ENCODE data around the gene ADCY10. TPM values are rescaled to one million over a fixed set of nuclear protein-coding genes. Genes with fewer than 3 reads are reported as not detected.

Gene ADCY10
- total and polyA plus RNA-seq, 2 of the 8 experiments (the other 6 are each of a cell fraction or from before 2014, with no cell fraction given): 0.02 TPM; not detected in 1

DNA sequence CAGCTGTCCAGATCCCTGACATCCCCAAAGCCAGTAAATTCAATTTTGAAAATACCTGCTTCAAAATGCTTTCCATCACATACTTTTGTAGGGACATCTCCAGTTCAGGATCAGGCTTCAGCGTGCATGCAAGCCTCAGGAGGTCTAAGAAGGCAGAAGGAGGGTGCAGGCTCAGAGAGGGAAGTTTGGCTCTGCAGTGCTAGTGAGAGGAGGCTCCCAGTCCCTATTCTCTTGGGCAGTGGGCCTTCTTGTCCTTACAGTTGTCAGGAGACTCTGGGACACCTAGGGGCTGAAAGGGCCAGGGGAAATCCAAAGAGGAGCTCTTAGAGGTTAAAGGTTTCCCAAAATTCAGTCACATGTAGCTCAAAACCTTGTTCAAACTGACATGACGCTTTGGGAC is 20.1 kb downstream of the ADCY10 start:
- Histone ChIP-seq H2BK15ac (ENCODE audit: low read length) (no peak overlapping the region), H3K9me3 (ENCODE audit: insufficient read depth in 2 of 2, low read depth in 1 of 2, low read length in 1 of 2) (no peaks in the 10 kb centered on the region; a peak in 1 of 4 replicates), H3K27ac (ENCODE audit: low read depth, low read length) (no peak overlapping the region), H3K4me2 (ENCODE audit: insufficient read depth in 1 of 2, low read depth in 2 of 2, low read length in 2 of 2) (no peak overlapping the region), H3K4me3 (ENCODE audit: extremely low read depth in 1 of 4, insufficient read depth in 2 of 4, low read depth in 3 of 4, low read length in 4 of 4) (no peak overlapping the region), H3K56ac (replicated peaks; ENCODE audit: insufficient read length, low read depth, low read length) (no peak overlapping the region), H3K79me1 (ENCODE audit: low read depth, low read length) (no peaks in the 10 kb centered on the region), H2BK5ac (ENCODE audit: low read depth, low read length) (no peak overlapping the region), H3K14ac (ENCODE audit: insufficient read length) (no peak overlapping the region), H2BK20ac (ENCODE audit: low read length) (no peak overlapping the region), H2AFZ (ENCODE audit: low read length) (no peak overlapping the region), H4K91ac (replicated peaks; ENCODE audit: insufficient read length, low read length) (no peak overlapping the region), H2BK12ac (ENCODE audit: low read depth, low read length) (no peak overlapping the region), H4K20me1 (replicated peaks in 1 of 2; ENCODE audit: control insufficient read depth in 1 of 2, insufficient read depth in 2 of 2, low read length in 2 of 2) (no peaks in the 10 kb centered on the region), H3K9ac (replicated peaks in 1 of 4; ENCODE audit: extremely low read depth in 1 of 4, low read depth in 3 of 4, low read length in 3 of 4) (no peak overlapping the region), H3K18ac (ENCODE audit: extremely low read depth, low read length) (no peak overlapping the region), H2AK5ac (ENCODE audit: low read depth, low read length) (no peak overlapping the region), H2BK120ac (replicated peaks; ENCODE audit: low read depth, low read length) (no peak overlapping the region), H3K27me3 (replicated peaks in 1 of 4; ENCODE audit: control insufficient read depth in 3 of 4, extremely low read depth in 1 of 4, insufficient read depth in 3 of 4, low read length in 3 of 4) (no peaks in the 10 kb centered on the region), H3K36me3 (ENCODE audit: control insufficient read depth in 2 of 4, insufficient read depth in 4 of 4, low read length in 3 of 4) (no peaks in the 10 kb centered on the region), H3K79me2 (ENCODE audit: control insufficient read depth in 1 of 2, insufficient read depth in 2 of 2, low read length in 2 of 2) (no peaks in the 10 kb centered on the region), H3K23ac (ENCODE audit: insufficient read length) (no peak overlapping the region), H4K8ac (ENCODE audit: extremely low read depth, insufficient read depth, low read length) (no peak overlapping the region), H3K4ac (replicated peaks; ENCODE audit: insufficient read length, low read depth, low read length) (no peak overlapping the region), H3K4me1 (replicated peaks in 1 of 4; ENCODE audit: control insufficient read depth in 3 of 4, insufficient read depth in 4 of 4, low read length in 3 of 4) (no peaks in the 10 kb centered on the region), H4K5ac (ENCODE audit: insufficient read length, low read depth, low read length) (no peak overlapping the region), H3K23me2 (ENCODE audit: low read depth, low read length) (no peaks in the 10 kb centered on the region)
- no peak for DNase-seq (ENCODE audit: low read depth in 1 of 2, low spot score in 2 of 2)
- 78% methylated on average over 2 of the region's 2 CpGs; no CpG with 5 or more reads in 1 of the 2 experiments for WGBS, 2 experiments (ENCODE audit: extremely low coverage in 1 of 2, insufficient coverage in 1 of 2, insufficient read length in 1 of 2, insufficient replicate concordance in 2 of 2, low coverage in 1 of 2, low lambda C conversion rate in 2 of 2, missing lambda C conversion rate in 1 of 2)
- POLR2A ChIA-PET (ENCODE audit: partially characterized antibody): interaction anchor here (1.0 kb wide), 1 partner anchor 42 kb away, joined by 3 read pairs; no protein-coding TSS in a partner anchor
- CTCF ChIA-PET (ENCODE audit: partially characterized antibody): interaction anchor here (0.7 to 1.6 kb wide), 4 partner anchors 11 to 191 kb away, joined by 3 to 5 read pairs (median 4); no protein-coding TSS in a partner anchor
- no peak for TF ChIP-seq RBBP5 (IDR thresholded peaks at IDR 0.05; ENCODE audit: borderline replicate concordance, low read depth, low read length)
- TF ChIP-seq CHD2 (IDR thresholded peaks at IDR 0.05; ENCODE audit: low read length): no peak
- no peak for FAIRE-seq
